ENCODE data around the gene RAB11FIP5. TPM values are rescaled to one million over a fixed set of nuclear protein-coding genes. Genes with fewer than 3 reads are reported as not detected.

Gene RAB11FIP5
- total and polyA plus RNA-seq, 2 donors (not counting 3 experiments of a cell fraction or from before 2014, with no cell fraction given): 36.6 to 47.0 TPM

GRCh38 chr2:73091696-73092095 is 21.1 kb downstream of the RAB11FIP5 start:
- no peak overlapping the region for H3K4me2 ChIP-seq (ENCODE audit: insufficient read depth, low read length)
- no peak for TF ChIP-seq POLR2A (IDR thresholded peaks at IDR 0.05; ENCODE audit: low read depth, low read length)
- no peak for TF ChIP-seq GATA2 (IDR thresholded peaks at IDR 0.05; ENCODE audit: insufficient read depth, insufficient read length, low read depth, low read length)
- TF ChIP-seq EZH2 (IDR thresholded peaks at IDR 0.05; ENCODE audit: borderline replicate concordance, low read depth, low read length, severe bottlenecking): no peak
- TF ChIP-seq MAX (IDR thresholded peaks at IDR 0.05; ENCODE audit: insufficient read depth, insufficient read length): no peak
- TF ChIP-seq JUN (IDR thresholded peaks at IDR 0.05; ENCODE audit: borderline replicate concordance, insufficient read depth, insufficient read length, low read depth): no peak
- TF ChIP-seq POLR2AphosphoS5 (IDR thresholded peaks at IDR 0.05; ENCODE audit: insufficient read depth, low read depth, low read length): no peak
- no peak for TF ChIP-seq CTCF (IDR thresholded peaks at IDR 0.05; ENCODE audit: extremely low read depth in 1 of 2, insufficient read depth in 1 of 2, low read depth in 1 of 2, low read length in 2 of 2)
- TF ChIP-seq MYC (IDR thresholded peaks at IDR 0.05; ENCODE audit: low read depth, low read length): no peak
- TF ChIP-seq FOS (IDR thresholded peaks at IDR 0.05; ENCODE audit: borderline replicate concordance, insufficient read depth, low read length): no peak
- no peaks in the 10 kb centered on the region for H4K20me1 ChIP-seq (replicated peaks; ENCODE audit: control insufficient read depth, extremely low read depth, insufficient read depth, low read length)
- H3K9ac ChIP-seq (replicated peaks; ENCODE audit: extremely low read depth, insufficient read depth, low read length): no peak overlapping the region
- DNase-seq (ENCODE audit: low read depth, low spot score): no peak
- peaks cover 73% of the 10 kb centered on the region for H3K79me2 ChIP-seq (ENCODE audit: control insufficient read depth, insufficient read depth, low read length)
- no TSS peak for BruUV-seq (replicated peaks)
- H3K4me1 ChIP-seq (ENCODE audit: control insufficient read depth, extremely low read depth, insufficient read depth, low read length): peaks cover 25% of the 10 kb centered on the region
- H3K27ac ChIP-seq (ENCODE audit: insufficient read depth, low read depth, low read length): no peak overlapping the region
- no peak overlapping the region for H3K4me3 ChIP-seq (replicated peaks in 1 of 3; ENCODE audit: insufficient read depth in 1 of 3, low read depth in 1 of 3, low read length in 3 of 3)
- CTCF ChIA-PET: interaction anchor here (0.8 to 5.6 kb wide), 4 partner anchors 15 to 85 kb away, joined by 3 to 25 read pairs (median 5); no protein-coding TSS in a partner anchor
- H3K36me3 ChIP-seq (ENCODE audit: control insufficient read depth in 2 of 2, extremely low read depth in 1 of 2, insufficient read depth in 2 of 2, low read length in 2 of 2): peaks cover 3 to 23% of the 10 kb centered on the region in 2 experiments
- no peak overlapping the region for H2AFZ ChIP-seq (ENCODE audit: low read depth, low read length)
- H3K27me3 ChIP-seq (ENCODE audit: control insufficient read depth in 2 of 2, insufficient read depth in 2 of 2, low read length in 2 of 2): no peaks in the 10 kb centered on the region
- intact Hi-C loops (cut with micrococcal nuclease) (no loop called here), dilution Hi-C loops (cut with MboI; ENCODE audit: extremely low pct_ligation_motif_present, low sequenced_read_pairs) (no loop called here)
- FAIRE-seq: no peak
- POLR2A ChIA-PET: no interaction called here
- H3K9me1 ChIP-seq (replicated peaks; ENCODE audit: control insufficient read depth, extremely low read depth, insufficient read depth, low read length): no peaks in the 10 kb centered on the region
- H3K9me3 ChIP-seq (replicated peaks; ENCODE audit: control insufficient read depth, insufficient read depth, low read length): no peaks in the 10 kb centered on the region
